HCT116 (cell line): ENCODE data around the gene INIP. TPM values are rescaled to one million over a fixed set of nuclear protein-coding genes. Genes with fewer than 3 reads are reported as not detected.

ENCODE experiments used
- ATAC-seq: fragments of 200-7000 bp; cut with Tn5 transposase; 2 replicates; pipeline ENCODE4 v1.9.1; 2020; ENCODE audit warnings: mild to moderate bottlenecking, moderate library complexity
- BruUV-seq: library from RNA; stranded (reverse); fragments of 400-500 nt; replicated peaks from 2 replicates; lab custom pipeline; 2021; lab: Mats Ljungman, UMichigan
- CTCF ChIA-PET: fragments of 300-600 bp; sonication (Branson Sonifier 250); formaldehyde crosslinking; loops from one replicate; lab custom pipeline; 2021; ENCODE audit warnings: antibody characterized with exemption; lab: Charles Lee
- POLR2A ChIA-PET: fragments of 300-600, 350-600 bp; sonication (Branson Sonifier 250); formaldehyde crosslinking; loops from one replicate; lab custom pipeline; 2021; ENCODE audit warnings: antibody characterized with exemption; lab: Charles Lee
- RAD21 ChIA-PET, 2 experiments: fragments of 300-600 bp; sonication (Branson Sonifier 250); formaldehyde crosslinking; loops; one replicate each; lab custom pipeline; 2023; ENCODE audit warnings: low total read pairs in 2 of 2; ENCODE audit not compliant: uncharacterized antibody in 2 of 2, unreplicated experiment in 2 of 2, low non-redundant PET in 1 of 2; lab: Charles Lee
- DNase-seq: peaks from one replicate; pipeline ENCODE4 v3.0.0-alpha.2; 2010; ENCODE audit warnings: low read depth, low spot score
- H2AFZ ChIP-seq: fragments of 200-600 bp; shearing (Covaris generic), sonication (generic); 2 replicates; pipeline ENCODE4 v1.6.1; 2017; ENCODE audit warnings: low read depth, mixed run types, mixed read lengths, antibody characterized with exemption, low read length; ENCODE audit not compliant: poor library complexity, severe bottlenecking
- H3K27ac ChIP-seq: 2 replicates; pipeline ENCODE4 v1.5.1; 2012; ENCODE audit warnings: low read depth, low read length
- H3K27me3 ChIP-seq: fragments of 200-600 bp; sonication (generic); 2 replicates; pipeline ENCODE4 v1.6.1; 2016; ENCODE audit warnings: mixed run types, low read length, mixed read lengths; ENCODE audit not compliant: insufficient read depth
- H3K36me3 ChIP-seq, 2 experiments: fragments of 200-500 bp in 1 of 2; fragments of 200-600 bp in 1 of 2; sonication (Bioruptor generic) in 1 of 2; sonication (generic) in 1 of 2; 2 replicates each; pipeline versions ENCODE4 v1.5.1 to v1.6.1; 2014 to 2016; ENCODE audit warnings: low read length in 2 of 2, inconsistent platforms in 1 of 2, mixed read lengths in 1 of 2, mixed run types in 1 of 2; ENCODE audit not compliant: insufficient read depth in 2 of 2, control insufficient read depth in 1 of 2
- H3K4me1 ChIP-seq, 2 experiments: fragments of 200-600 bp in 1 of 2; sonication (generic) in 1 of 2; 2 replicates each; pipeline versions ENCODE4 v1.5.1 to v1.6.1; 2012 to 2017; ENCODE audit warnings: low read length in 2 of 2, inconsistent platforms in 1 of 2, mild to moderate bottlenecking in 1 of 2, mixed read lengths in 1 of 2, mixed run types in 1 of 2, moderate library complexity in 1 of 2; ENCODE audit not compliant: insufficient read depth in 2 of 2, control insufficient read depth in 1 of 2
- H3K4me2 ChIP-seq: fragments of 200-600 bp; sonication (generic); 2 replicates; pipeline ENCODE4 v1.6.1; 2017; ENCODE audit warnings: mixed run types, low read length, mixed read lengths
- H3K4me3 ChIP-seq, 2 experiments: fragments of 200-600 bp in 1 of 2; sonication (generic) in 1 of 2; replicated peaks in 1 of 2; 2 replicates each; pipeline ENCODE4 v1.5.1; 2011 to 2016; ENCODE audit warnings: low read length in 2 of 2, control low read depth in 1 of 2, low read depth in 1 of 2, mild to moderate bottlenecking in 1 of 2, mixed read lengths in 1 of 2, mixed run types in 1 of 2
- H3K79me2 ChIP-seq: fragments of 200-600 bp; sonication (generic); 2 replicates; pipeline ENCODE4 v1.6.1; 2017; ENCODE audit warnings: mild to moderate bottlenecking, mixed run types, low read length, moderate library complexity, mixed read lengths; ENCODE audit not compliant: insufficient read depth
- H3K9ac ChIP-seq: fragments of 200-600 bp; sonication (generic); 2 replicates; pipeline ENCODE4 v1.6.1; 2016; ENCODE audit warnings: low read length, mixed read lengths
- H3K9me2 ChIP-seq: fragments of 200-600 bp; sonication (generic), shearing (Covaris generic); 2 replicates; pipeline ENCODE4 v1.6.1; 2017; ENCODE audit warnings: mixed run types, mild to moderate bottlenecking, moderate library complexity; ENCODE audit not compliant: insufficient read depth
- H3K9me3 ChIP-seq, 2 experiments: fragments of 200-500 bp in 1 of 2; fragments of 200-600 bp in 1 of 2; sonication (Bioruptor generic) in 1 of 2; sonication (generic) in 1 of 2; 2 replicates each; pipeline ENCODE4 v1.6.1; 2014 to 2017; ENCODE audit warnings: low read length in 2 of 2, mixed read lengths in 2 of 2, inconsistent platforms in 1 of 2, low read depth in 1 of 2, mild to moderate bottlenecking in 1 of 2, mixed run types in 1 of 2, moderate library complexity in 1 of 2; ENCODE audit not compliant: control insufficient read depth in 1 of 2, insufficient read depth in 1 of 2
- H4K20me1 ChIP-seq: fragments of 200-600 bp; sonication (generic), shearing (Covaris generic); 2 replicates; pipeline ENCODE4 v1.6.1; 2017; ENCODE audit warnings: mixed run types, mild to moderate bottlenecking, moderate library complexity; ENCODE audit not compliant: insufficient read depth
- CBX3 ChIP-seq: IDR thresholded peaks from 2 replicates; pipeline ENCODE4 v1.6.1; 2012; ENCODE audit warnings: low read depth
- CEBPB ChIP-seq: IDR thresholded peaks from 2 replicates; pipeline ENCODE4 v1.6.1; 2012; ENCODE audit warnings: low read depth
- EGR1 ChIP-seq: IDR thresholded peaks from 2 replicates; pipeline ENCODE4 v1.6.1; 2012; ENCODE audit warnings: low read depth
- EZH2 ChIP-seq: fragments of 200-600 bp; sonication (generic); IDR thresholded peaks from 2 replicates; pipeline ENCODE4 v1.6.1; 2017; ENCODE audit warnings: antibody characterized with exemption, mixed run types
- EZH2phosphoT487 ChIP-seq: fragments of 200-600 bp; IDR thresholded peaks from 2 replicates; pipeline ENCODE4 v1.6.1; 2018; ENCODE audit warnings: antibody characterized with exemption, borderline replicate concordance
- FOSL1 ChIP-seq: IDR thresholded peaks from 2 replicates; pipeline ENCODE4 v1.6.1; 2012; ENCODE audit warnings: low read depth
- JUND ChIP-seq: IDR thresholded peaks from 2 replicates; pipeline ENCODE4 v1.6.1; 2012
- POLR2A ChIP-seq: IDR thresholded peaks from 2 replicates; pipeline ENCODE4 v1.7.0; 2011; ENCODE audit warnings: borderline replicate concordance; ENCODE audit not compliant: insufficient read depth, insufficient read length; ENCODE audit errors: extremely low read depth
- POLR2AphosphoS5 ChIP-seq: IDR thresholded peaks from 2 replicates; pipeline ENCODE4 v1.6.1; 2011; ENCODE audit warnings: mild to moderate bottlenecking, low read depth, low read length, moderate library complexity
- RAD21 ChIP-seq: IDR thresholded peaks from 2 replicates; pipeline ENCODE4 v1.6.1; 2012; ENCODE audit warnings: low read depth, mild to moderate bottlenecking
- SIN3A ChIP-seq: IDR thresholded peaks from 2 replicates; pipeline ENCODE4 v1.6.1; 2012; ENCODE audit warnings: low read depth
- SP1 ChIP-seq: IDR thresholded peaks from 2 replicates; pipeline ENCODE4 v1.6.1; 2012; ENCODE audit warnings: low read depth
- SRF ChIP-seq: IDR thresholded peaks from 2 replicates; pipeline ENCODE4 v1.6.1; 2012; ENCODE audit warnings: low read depth
- TCF7L2 ChIP-seq: IDR thresholded peaks from 2 replicates; pipeline ENCODE4 v1.7.0; 2011; ENCODE audit warnings: borderline replicate concordance, inconsistent platforms; ENCODE audit not compliant: insufficient read depth, insufficient read length; ENCODE audit errors: extremely low read depth
- ZFX ChIP-seq: fragments of 450-650 bp; IDR thresholded peaks from 2 replicates; pipeline ENCODE4 v1.6.1; 2017
- ZNF274 ChIP-seq: fragments of 200-500 bp; sonication (Bioruptor generic); IDR thresholded peaks from 2 replicates; pipeline ENCODE4 v1.6.1; 2014; ENCODE audit warnings: mild to moderate bottlenecking, low read depth, low read length, inconsistent platforms
- intact Hi-C: fragments of 100-400 bp; cut with micrococcal nuclease; formaldehyde crosslinking; loops from 2 replicates; pipeline ENCODE4 v1.10.0; 2022
- total RNA-seq: library from RNA; stranded (reverse); gene quantifications from one replicate; pipeline ENCODE4 v1.2.1, GENCODE V29; 2021; ENCODE audit not compliant: unreplicated experiment
- TF ChIP-seq, protein P1 (sequence below): IDR thresholded peaks from 2 replicates; pipeline ENCODE4 v1.6.1; 2012; ENCODE audit warnings: low read depth
- TF ChIP-seq, protein P2 (sequence below), 3 experiments: fragments of 200-600 bp in 1 of 3; sonication (generic) in 1 of 3; IDR thresholded peaks in 2 of 3; conservative IDR thresholded peaks in 1 of 3; 2 replicates each; pipeline ENCODE4 v1.5.1; 2012 to 2017; ENCODE audit warnings: low read depth in 2 of 3, low read length in 2 of 3, antibody characterized with exemption in 1 of 3, borderline replicate concordance in 1 of 3, control low read depth in 1 of 3, mild to moderate bottlenecking in 1 of 3, mixed read lengths in 1 of 3, mixed run types in 1 of 3, moderate library complexity in 1 of 3; ENCODE audit not compliant: insufficient read depth in 1 of 3
- TF ChIP-seq, protein P3 (sequence below): IDR thresholded peaks from 2 replicates; pipeline ENCODE4 v1.6.1; 2012
- TF ChIP-seq, protein P4 (sequence below): IDR thresholded peaks from 2 replicates; pipeline ENCODE4 v1.6.1; 2011; ENCODE audit warnings: mild to moderate bottlenecking, low read length, moderate library complexity; ENCODE audit not compliant: insufficient replicate concordance; ENCODE audit errors: extremely low read depth

The INIP gene
- total RNA-seq, 1 experiment from 2014 or later: 28.9 TPM

DNA sequence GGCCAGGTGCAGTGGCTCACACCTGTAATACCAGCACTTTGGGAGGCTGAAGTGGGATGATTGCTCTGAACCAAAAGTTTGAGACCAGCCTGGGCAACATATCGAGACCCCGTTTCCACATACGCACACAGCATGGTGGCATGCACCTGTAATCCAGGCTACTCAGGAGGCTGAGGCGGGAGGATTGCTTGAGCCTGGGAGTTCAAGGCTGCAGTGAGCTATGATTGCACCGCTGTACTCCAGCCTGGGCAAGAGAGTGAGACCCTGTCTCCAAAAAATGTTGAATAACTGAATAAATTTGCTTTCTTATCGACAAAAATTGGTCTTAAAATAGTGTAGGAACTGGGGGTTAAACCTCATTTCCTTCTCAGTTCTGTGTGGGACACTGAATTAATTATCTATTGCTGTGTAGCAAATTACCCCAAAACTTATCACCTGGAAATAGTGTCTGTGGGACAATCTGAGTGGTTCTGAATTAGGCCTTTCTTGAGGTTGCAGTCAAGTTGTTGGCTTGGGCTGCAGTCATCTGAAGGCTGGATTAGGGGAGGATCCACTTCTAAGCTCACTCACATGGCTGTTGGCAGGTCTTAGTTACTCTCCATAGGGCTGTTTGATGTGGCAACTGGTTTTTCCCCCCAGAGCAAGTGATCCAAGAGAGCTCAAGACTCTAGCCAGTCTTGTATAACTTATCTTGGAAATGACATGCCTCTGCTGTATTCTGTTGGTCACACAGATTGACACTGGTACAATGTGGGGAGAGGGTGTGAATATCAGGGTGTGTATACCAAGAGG, 34.6 kb upstream of the INIP start:
- DNase-seq (no peak), ATAC-seq (no peak)
- H3K4me1 ChIP-seq: peaks cover 22 to 74% of the 10 kb centered on the region in 2 experiments
- no peaks in the 10 kb centered on the region for H3K27me3 ChIP-seq
- no peaks in the 10 kb centered on the region for H4K20me1 ChIP-seq
- no peaks in the 10 kb centered on the region for H3K9me3 ChIP-seq
- no peak overlapping the region for H2AFZ ChIP-seq
- no peak overlapping the region for H3K27ac ChIP-seq
- TF ChIP-seq TCF7L2: no peak
- no peak for TF ChIP-seq EZH2
- TF ChIP-seq POLR2A: no peak
- TF ChIP-seq, protein P1, sequence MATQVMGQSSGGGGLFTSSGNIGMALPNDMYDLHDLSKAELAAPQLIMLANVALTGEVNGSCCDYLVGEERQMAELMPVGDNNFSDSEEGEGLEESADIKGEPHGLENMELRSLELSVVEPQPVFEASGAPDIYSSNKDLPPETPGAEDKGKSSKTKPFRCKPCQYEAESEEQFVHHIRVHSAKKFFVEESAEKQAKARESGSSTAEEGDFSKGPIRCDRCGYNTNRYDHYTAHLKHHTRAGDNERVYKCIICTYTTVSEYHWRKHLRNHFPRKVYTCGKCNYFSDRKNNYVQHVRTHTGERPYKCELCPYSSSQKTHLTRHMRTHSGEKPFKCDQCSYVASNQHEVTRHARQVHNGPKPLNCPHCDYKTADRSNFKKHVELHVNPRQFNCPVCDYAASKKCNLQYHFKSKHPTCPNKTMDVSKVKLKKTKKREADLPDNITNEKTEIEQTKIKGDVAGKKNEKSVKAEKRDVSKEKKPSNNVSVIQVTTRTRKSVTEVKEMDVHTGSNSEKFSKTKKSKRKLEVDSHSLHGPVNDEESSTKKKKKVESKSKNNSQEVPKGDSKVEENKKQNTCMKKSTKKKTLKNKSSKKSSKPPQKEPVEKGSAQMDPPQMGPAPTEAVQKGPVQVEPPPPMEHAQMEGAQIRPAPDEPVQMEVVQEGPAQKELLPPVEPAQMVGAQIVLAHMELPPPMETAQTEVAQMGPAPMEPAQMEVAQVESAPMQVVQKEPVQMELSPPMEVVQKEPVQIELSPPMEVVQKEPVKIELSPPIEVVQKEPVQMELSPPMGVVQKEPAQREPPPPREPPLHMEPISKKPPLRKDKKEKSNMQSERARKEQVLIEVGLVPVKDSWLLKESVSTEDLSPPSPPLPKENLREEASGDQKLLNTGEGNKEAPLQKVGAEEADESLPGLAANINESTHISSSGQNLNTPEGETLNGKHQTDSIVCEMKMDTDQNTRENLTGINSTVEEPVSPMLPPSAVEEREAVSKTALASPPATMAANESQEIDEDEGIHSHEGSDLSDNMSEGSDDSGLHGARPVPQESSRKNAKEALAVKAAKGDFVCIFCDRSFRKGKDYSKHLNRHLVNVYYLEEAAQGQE: no peak
- no peak for TF ChIP-seq CBX3
- no peak for TF ChIP-seq CEBPB
- TF ChIP-seq, protein P2, sequence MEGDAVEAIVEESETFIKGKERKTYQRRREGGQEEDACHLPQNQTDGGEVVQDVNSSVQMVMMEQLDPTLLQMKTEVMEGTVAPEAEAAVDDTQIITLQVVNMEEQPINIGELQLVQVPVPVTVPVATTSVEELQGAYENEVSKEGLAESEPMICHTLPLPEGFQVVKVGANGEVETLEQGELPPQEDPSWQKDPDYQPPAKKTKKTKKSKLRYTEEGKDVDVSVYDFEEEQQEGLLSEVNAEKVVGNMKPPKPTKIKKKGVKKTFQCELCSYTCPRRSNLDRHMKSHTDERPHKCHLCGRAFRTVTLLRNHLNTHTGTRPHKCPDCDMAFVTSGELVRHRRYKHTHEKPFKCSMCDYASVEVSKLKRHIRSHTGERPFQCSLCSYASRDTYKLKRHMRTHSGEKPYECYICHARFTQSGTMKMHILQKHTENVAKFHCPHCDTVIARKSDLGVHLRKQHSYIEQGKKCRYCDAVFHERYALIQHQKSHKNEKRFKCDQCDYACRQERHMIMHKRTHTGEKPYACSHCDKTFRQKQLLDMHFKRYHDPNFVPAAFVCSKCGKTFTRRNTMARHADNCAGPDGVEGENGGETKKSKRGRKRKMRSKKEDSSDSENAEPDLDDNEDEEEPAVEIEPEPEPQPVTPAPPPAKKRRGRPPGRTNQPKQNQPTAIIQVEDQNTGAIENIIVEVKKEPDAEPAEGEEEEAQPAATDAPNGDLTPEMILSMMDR (IDR thresholded peaks at IDR 0.05 in 2 of 3, conservative IDR thresholded peaks at IDR 0.05 in 1 of 3; ENCODE audit: borderline replicate concordance in 1 of 3, insufficient read depth in 1 of 3, low read depth in 2 of 3, low read length in 2 of 3): no peak
- TF ChIP-seq, protein P3, sequence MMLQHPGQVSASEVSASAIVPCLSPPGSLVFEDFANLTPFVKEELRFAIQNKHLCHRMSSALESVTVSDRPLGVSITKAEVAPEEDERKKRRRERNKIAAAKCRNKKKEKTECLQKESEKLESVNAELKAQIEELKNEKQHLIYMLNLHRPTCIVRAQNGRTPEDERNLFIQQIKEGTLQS: no peak
- TF ChIP-seq EGR1: no peak
- TF ChIP-seq JUND: no peak
- TF ChIP-seq RAD21: no peak
- no peak for TF ChIP-seq POLR2AphosphoS5
- TF ChIP-seq, protein P4, sequence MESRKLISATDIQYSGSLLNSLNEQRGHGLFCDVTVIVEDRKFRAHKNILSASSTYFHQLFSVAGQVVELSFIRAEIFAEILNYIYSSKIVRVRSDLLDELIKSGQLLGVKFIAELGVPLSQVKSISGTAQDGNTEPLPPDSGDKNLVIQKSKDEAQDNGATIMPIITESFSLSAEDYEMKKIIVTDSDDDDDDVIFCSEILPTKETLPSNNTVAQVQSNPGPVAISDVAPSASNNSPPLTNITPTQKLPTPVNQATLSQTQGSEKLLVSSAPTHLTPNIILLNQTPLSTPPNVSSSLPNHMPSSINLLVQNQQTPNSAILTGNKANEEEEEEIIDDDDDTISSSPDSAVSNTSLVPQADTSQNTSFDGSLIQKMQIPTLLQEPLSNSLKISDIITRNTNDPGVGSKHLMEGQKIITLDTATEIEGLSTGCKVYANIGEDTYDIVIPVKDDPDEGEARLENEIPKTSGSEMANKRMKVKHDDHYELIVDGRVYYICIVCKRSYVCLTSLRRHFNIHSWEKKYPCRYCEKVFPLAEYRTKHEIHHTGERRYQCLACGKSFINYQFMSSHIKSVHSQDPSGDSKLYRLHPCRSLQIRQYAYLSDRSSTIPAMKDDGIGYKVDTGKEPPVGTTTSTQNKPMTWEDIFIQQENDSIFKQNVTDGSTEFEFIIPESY: no peak
- TF ChIP-seq SP1: no peak
- TF ChIP-seq EZH2phosphoT487: no peak
- no peak for TF ChIP-seq SRF
- TF ChIP-seq SIN3A: no peak
- TF ChIP-seq ZNF274: no peak
- TF ChIP-seq ZFX: no peak
- TF ChIP-seq FOSL1: no peak
- 0 out of 2 replicates have a peak overlapping the region, but pooled peaks have one; percentile 11 for H3K9ac ChIP-seq
- H3K9me2 ChIP-seq: no peaks in the 10 kb centered on the region
- no TSS peak for BruUV-seq
- ChIA-PET POLR2A (interaction anchor here (0.6 to 2.0 kb wide), 2 partner anchors 23 to 35 kb away, joined by 4 to 11 read pairs; partner anchors contain the start of gene INIP), RAD21 (no interaction called here), CTCF (no interaction called here)
- peak overlapping the region; percentile 69 to 75; a peak in 3 of 4 replicates for H3K4me3 ChIP-seq
- peak overlapping the region; percentile 86 for H3K4me2 ChIP-seq
- intact Hi-C loops: no loop called here
- peaks cover 9% of the 10 kb centered on the region; the same call in 1 of the 2 replicates for H3K79me2 ChIP-seq
- H3K36me3 ChIP-seq: no peaks in the 10 kb centered on the region
